Astrocyte of the spinal cord (primary cell): ENCODE data around the gene ELAVL1.

Experiments
- DNase-seq: peaks from one replicate; pipeline ENCODE4 v3.0.0; 2011; ENCODE audit warnings: low read depth, low spot score
- H3K4me3 ChIP-seq: 2 replicates; pipeline ENCODE4 v1.5.1; 2011; ENCODE audit warnings: low read depth, mild to moderate bottlenecking, low read length, moderate library complexity
- CTCF ChIP-seq: IDR thresholded peaks from 2 replicates; pipeline ENCODE4 v1.5.1; 2012; ENCODE audit warnings: low read depth, mild to moderate bottlenecking, low read length, inconsistent platforms
- in situ Hi-C: cut with HindIII; loops from 2 replicates; pipeline ENCODE4 v1.10.0; 2017; ENCODE audit warnings: low sequenced_read_pairs

Gene ELAVL1

GRCh38 chr19:7916955-7917266 is 88.5 kb downstream of the ELAVL1 start:
- H3K4me3 ChIP-seq: no peak overlapping the region
- in situ Hi-C loops: no loop called here
- DNase-seq: no peak
- no peak for TF ChIP-seq CTCF

GRCh38 chr19:7916103-7916954 is 89.1 kb downstream of the ELAVL1 start:
- H3K4me3 ChIP-seq: no peak overlapping the region
- in situ Hi-C loops: no loop called here
- DNase-seq: no peak
- no peak for TF ChIP-seq CTCF

- in situ Hi-C loops: no loop called here
- no peak for TF ChIP-seq CTCF
- no peak overlapping the region for H3K4me3 ChIP-seq
- DNase-seq: no peak
Measured at GRCh38 chr19:7915250-7916102, 90.0 kb downstream of the ELAVL1 start.

- DNase-seq: no peak
- in situ Hi-C loops: no loop called here
- TF ChIP-seq CTCF: no peak
- H3K4me3 ChIP-seq: no peak within 1 kb of the TSS
Measured at GRCh38 chr19:7914598-7915045, 90.8 kb downstream of the ELAVL1 start, which contains the start of gene TGFBR3L. TGFBR3L (plus strand) TSS chr19:7914830.

- no peak overlapping the region for H3K4me3 ChIP-seq
- no peak for TF ChIP-seq CTCF
- no peak for DNase-seq
- in situ Hi-C loops: no loop called here
Measured at GRCh38 chr19:7914099-7914498, 91.3 kb downstream of the ELAVL1 start.

GRCh38 chr19:7913652-7914051 is 91.8 kb downstream of the ELAVL1 start:
- no peak for TF ChIP-seq CTCF
- no peak for DNase-seq
- H3K4me3 ChIP-seq: no peak overlapping the region
- in situ Hi-C loops: no loop called here
